GM19238 (cell line): ENCODE measurements around the gene GRB7.
"Not testable (repeated sequence)": the region's sequence is repeated elsewhere in the genome, so short reads cannot be mapped to it uniquely, and the experiment has no call there.

ENCODE experiments used
- DNase-seq: peaks from one replicate; pipeline ENCODE4 v3.0.0; 2011; ENCODE audit warnings: low spot score; ENCODE audit not compliant: insufficient read length

The GRB7 gene

GRCh38 chr17:39732586-39732985, 5.2 kb upstream of the GRB7 start:
- no peak for DNase-seq

- DNase-seq = no peak
These were observed 1.9 kb upstream of the GRB7 start for GRCh38 chr17:39735882-39736281.

GRCh38 chr17:39736319-39737165, 1.2 kb upstream of the GRB7 start:
- no peak for DNase-seq

- DNase-seq = no peak
These were observed 455 bp upstream of the GRB7 start for GRCh38 chr17:39737206-39737759.

- no peak for DNase-seq
These were observed 797 bp downstream of the GRB7 start for GRCh38 chr17:39738568-39738901.

GRCh38 chr17:39738983-39739884, 1.5 kb downstream of the GRB7 start:
- DNase-seq = no peak

GRCh38 chr17:39739885-39740356, 2.2 kb downstream of the GRB7 start:
- no peak for DNase-seq

GRCh38 chr17:39740357-39741111, 2.8 kb downstream of the GRB7 start:
- no peak for DNase-seq

GRCh38 chr17:39742126-39742855, 4.6 kb downstream of the GRB7 start:
- DNase-seq = no peak

GRCh38 chr17:39742856-39743436, 5.2 kb downstream of the GRB7 start:
- no peak for DNase-seq

- no peak for DNase-seq
These were observed 6.5 kb downstream of the GRB7 start for GRCh38 chr17:39744075-39744835.

- DNase-seq = no peak
These were observed 7.1 kb downstream of the GRB7 start for GRCh38 chr17:39744836-39745215.

GRCh38 chr17:39745335-39746144, 7.8 kb downstream of the GRB7 start:
- no peak for DNase-seq

- no peak for DNase-seq
These were observed 8.4 kb downstream of the GRB7 start for GRCh38 chr17:39746145-39746461.

GRCh38 chr17:39747745-39748144, 10.0 kb downstream of the GRB7 start:
- DNase-seq = no peak

- DNase-seq = not testable (repeated sequence)
These were observed 10.8 kb downstream of the GRB7 start for GRCh38 chr17:39748444-39749034.

GRCh38 chr17:39750131-39751015, 12.6 kb downstream of the GRB7 start:
- no peak for DNase-seq
